Measurements from ENCODE around the gene FCAMR. TPM values are rescaled to one million over a fixed set of nuclear protein-coding genes. Genes with fewer than 3 reads are reported as not detected.

The FCAMR gene
- total RNA-seq, 1 experiment from 2014 or later = not detected

DNA sequence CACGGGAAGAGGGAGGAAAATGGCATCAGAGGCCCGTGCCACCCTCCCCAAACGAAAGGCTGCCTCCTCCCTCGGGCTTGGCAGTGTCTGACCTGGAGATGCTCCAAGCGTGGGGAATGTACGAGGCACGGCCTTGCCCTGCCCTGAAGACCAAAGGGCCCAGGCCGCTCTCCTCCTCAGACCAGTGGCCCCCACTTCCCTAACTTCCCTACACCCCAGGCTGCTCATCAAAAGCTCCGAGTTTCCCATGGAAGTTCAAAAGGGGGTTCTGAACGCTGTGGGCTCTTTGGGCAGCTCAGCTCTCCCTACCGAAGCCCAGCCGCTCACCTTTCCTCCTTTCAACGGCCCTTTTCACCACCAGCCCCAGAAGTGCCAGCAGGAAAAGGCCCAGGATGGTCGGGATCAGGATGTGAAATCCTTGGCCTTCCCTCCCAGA lies 60.4 kb downstream of the FCAMR start:
- CTCF ChIA-PET = no interaction called here
- BruUV-seq (replicated peaks) = no TSS peak

DNA sequence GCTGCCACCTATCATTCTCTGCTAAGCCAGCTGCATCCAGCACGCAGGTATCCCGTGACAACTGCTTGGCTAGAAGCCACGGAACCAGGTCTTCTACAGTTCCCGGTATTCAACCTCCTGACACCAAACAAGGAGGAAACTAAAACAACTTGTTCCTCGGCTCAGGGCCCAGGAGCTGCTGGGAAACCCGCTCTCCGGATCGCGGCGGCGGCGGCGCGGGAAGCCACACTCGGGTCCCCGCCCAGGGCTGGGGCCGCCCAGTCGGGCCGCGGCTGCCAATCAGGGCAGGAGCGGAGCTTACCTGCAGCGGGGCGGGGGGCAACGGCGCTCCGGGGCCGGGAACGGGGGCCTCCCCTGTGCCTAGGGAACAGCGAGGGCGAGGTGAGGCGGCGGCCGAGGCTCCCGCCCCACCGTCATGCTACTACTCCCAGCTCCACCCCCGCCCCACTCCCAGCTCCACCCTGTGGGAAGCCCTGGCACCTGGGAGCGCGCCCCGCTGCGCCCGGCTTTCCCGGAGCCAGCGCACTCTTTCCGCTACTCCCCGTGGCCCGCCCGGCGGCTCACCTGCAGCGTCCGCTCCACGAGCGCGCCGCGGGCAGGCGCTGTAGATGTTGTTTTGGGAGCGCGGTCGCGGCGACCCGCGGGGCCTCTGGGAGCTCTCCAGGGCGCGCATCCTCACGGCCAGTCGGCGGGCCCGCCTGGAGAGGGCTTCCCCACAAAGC lies 60.9 kb downstream of the FCAMR start:
- no peak for DNase-seq (ENCODE audit: low spot score)
- Histone ChIP-seq H3K4me1 (ENCODE audit: insufficient read depth, low read length, poor library complexity, severe bottlenecking) (no peaks in the 10 kb centered on the region), H3K36me3 (ENCODE audit: insufficient read depth, low read length, poor library complexity, severe bottlenecking) (no peaks in the 10 kb centered on the region), H3K9me3 (ENCODE audit: low read depth, low read length, poor library complexity, severe bottlenecking) (no peaks in the 10 kb centered on the region), H3K27ac (ENCODE audit: low read depth, low read length, poor library complexity, severe bottlenecking) (no peak overlapping the region), H3K4me3 (ENCODE audit: low read depth, low read length, poor library complexity, severe bottlenecking) (peak overlapping the region; percentile 35), H3K27me3 (replicated peaks; ENCODE audit: insufficient read depth, low read depth, low read length, poor library complexity) (peaks cover 29% of the 10 kb centered on the region)
- no TSS peak for BruUV-seq (replicated peaks)
- POLR2A ChIA-PET (ENCODE audit: low non-redundant PET) = interaction anchor here (0.6 kb wide), 1 partner anchor 419 kb away, joined by 4 read pairs; no protein-coding TSS in a partner anchor
- TF ChIP-seq CTCF (conservative IDR thresholded peaks at IDR 0.05; ENCODE audit: low read depth, low read length) = no peak
- TF ChIP-seq EZH2 (IDR thresholded peaks at IDR 0.05; ENCODE audit: borderline replicate concordance, low read depth, low read length, poor library complexity, severe bottlenecking) = peak; percentile 45
- CTCF ChIA-PET = no interaction called here
- intact Hi-C loops (cut with micrococcal nuclease; ENCODE audit: unreplicated experiment) = no loop called here

More for the DNA sequence above, 60.4 kb downstream of the FCAMR start:
- intact Hi-C loops (cut with micrococcal nuclease; ENCODE audit: unreplicated experiment) = loop anchor here (5.0 kb wide), 2 partner anchors 183 to 418 kb away; no protein-coding TSS in a partner anchor
- POLR2A ChIA-PET (ENCODE audit: low non-redundant PET) = interaction anchor here (0.6 kb wide), 1 partner anchor 420 kb away, joined by 4 read pairs; no protein-coding TSS in a partner anchor
- H3K36me3 ChIP-seq (ENCODE audit: insufficient read depth, low read length, poor library complexity, severe bottlenecking) = no peaks in the 10 kb centered on the region
- TF ChIP-seq EZH2 (IDR thresholded peaks at IDR 0.05; ENCODE audit: borderline replicate concordance, low read depth, low read length, poor library complexity, severe bottlenecking) = no peak
- no peak for TF ChIP-seq CTCF (conservative IDR thresholded peaks at IDR 0.05; ENCODE audit: low read depth, low read length)
- peaks cover 29% of the 10 kb centered on the region for H3K27me3 ChIP-seq (replicated peaks; ENCODE audit: insufficient read depth, low read depth, low read length, poor library complexity)
- no peak overlapping the region for H3K27ac ChIP-seq (ENCODE audit: low read depth, low read length, poor library complexity, severe bottlenecking)
- no peaks in the 10 kb centered on the region for H3K4me1 ChIP-seq (ENCODE audit: insufficient read depth, low read length, poor library complexity, severe bottlenecking)
- no peaks in the 10 kb centered on the region for H3K9me3 ChIP-seq (ENCODE audit: low read depth, low read length, poor library complexity, severe bottlenecking)
- DNase-seq (ENCODE audit: low spot score) = no peak
- peak overlapping the region; percentile 35 for H3K4me3 ChIP-seq (ENCODE audit: low read depth, low read length, poor library complexity, severe bottlenecking)

DNA sequence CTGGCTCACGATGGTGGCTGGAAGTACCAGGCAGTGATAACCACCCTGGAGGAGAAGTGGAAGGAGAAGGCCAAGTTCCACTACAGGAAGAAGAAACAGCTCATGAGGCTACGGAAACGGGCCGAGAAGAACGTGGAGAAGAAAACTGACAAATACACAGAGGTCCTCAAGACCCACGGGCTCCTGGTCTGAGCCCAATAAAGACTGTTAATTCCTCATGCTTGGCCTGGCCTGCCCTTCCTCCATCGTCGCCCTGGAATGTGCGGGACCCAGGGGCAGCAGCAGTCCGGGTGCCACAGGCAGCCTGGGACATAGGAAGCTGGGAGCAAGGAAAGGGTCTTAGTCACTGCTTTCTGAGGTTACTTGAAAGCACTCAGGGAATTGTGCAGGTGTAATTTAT lies 62.2 kb downstream of the FCAMR start:
- DNase-seq (ENCODE audit: low spot score) = no peak
- no peaks in the 10 kb centered on the region for H3K9me3 ChIP-seq (ENCODE audit: low read depth, low read length, poor library complexity, severe bottlenecking)
- H3K4me3 ChIP-seq (ENCODE audit: low read depth, low read length, poor library complexity, severe bottlenecking) = no peak overlapping the region
- POLR2A ChIA-PET (ENCODE audit: low non-redundant PET) = interaction anchor here (0.7 kb wide), 1 partner anchor 183 kb away, joined by 5 read pairs; no protein-coding TSS in a partner anchor
- BruUV-seq (replicated peaks) = no TSS peak
- peaks cover 29% of the 10 kb centered on the region for H3K27me3 ChIP-seq (replicated peaks; ENCODE audit: insufficient read depth, low read depth, low read length, poor library complexity)
- CTCF ChIA-PET = no interaction called here
- H3K4me1 ChIP-seq (ENCODE audit: insufficient read depth, low read length, poor library complexity, severe bottlenecking) = no peaks in the 10 kb centered on the region
- intact Hi-C loops (cut with micrococcal nuclease; ENCODE audit: unreplicated experiment) = no loop called here
- H3K27ac ChIP-seq (ENCODE audit: low read depth, low read length, poor library complexity, severe bottlenecking) = no peak overlapping the region
- no peaks in the 10 kb centered on the region for H3K36me3 ChIP-seq (ENCODE audit: insufficient read depth, low read length, poor library complexity, severe bottlenecking)
- no peak for TF ChIP-seq CTCF (conservative IDR thresholded peaks at IDR 0.05; ENCODE audit: low read depth, low read length)
- no peak for TF ChIP-seq EZH2 (IDR thresholded peaks at IDR 0.05; ENCODE audit: borderline replicate concordance, low read depth, low read length, poor library complexity, severe bottlenecking)

Other genes with a start within 250 kb of the FCAMR start
- not detected in 2 replicates for gene IL19, start 199.7 kb downstream of the FCAMR start, total RNA-seq (2021)
- not detected in 2 replicates for gene IL10, start 198.0 kb downstream of the FCAMR start, total RNA-seq (2021)
- not detected in 2 replicates for gene IL20, start 104.8 kb downstream of the FCAMR start, total RNA-seq (2021)
- gene IL24, start 73.0 kb downstream of the FCAMR start, total RNA-seq (2021) = not detected in 2 replicates
- not detected in 2 replicates for gene FCMR, start 48.5 kb downstream of the FCAMR start, total RNA-seq (2021)
- not detected in 2 replicates for gene PIGR, start 24.0 kb downstream of the FCAMR start, total RNA-seq (2021)
- 0.09 and 0.13 TPM in 2 replicates for gene C1orf116, start 62.3 kb upstream of the FCAMR start, total RNA-seq (2021)
- gene YOD1, start 80.7 kb upstream of the FCAMR start, total RNA-seq (2021) = 12.0 and 12.6 TPM in 2 replicates
- gene PFKFB2, start 82.8 kb upstream of the FCAMR start, total RNA-seq (2021) = 7.6 and 8.5 TPM in 2 replicates
- gene C4BPB, start 118.4 kb upstream of the FCAMR start, total RNA-seq (2021) = not detected in 2 replicates
- gene C4BPA, start 133.8 kb upstream of the FCAMR start, total RNA-seq (2021) = not detected in 2 replicates

Data from A673 (cell line).